GM23248 (cell line): ENCODE results near the gene PROK1.

Experiments
- EZH2 ChIP-seq: fragments of 200-600 bp; sonication (generic); IDR thresholded peaks from 2 replicates; pipeline ENCODE4 v1.6.1; 2018; ENCODE audit warnings: antibody characterized with exemption, mild to moderate bottlenecking; ENCODE audit not compliant: insufficient read depth, poor library complexity, severe bottlenecking
- EZH2phosphoT487 ChIP-seq: fragments of 200-600 bp; sonication (generic); IDR thresholded peaks from 2 replicates; pipeline ENCODE4 v1.6.1; 2018; ENCODE audit warnings: antibody characterized with exemption, moderate library complexity, mild to moderate bottlenecking, low read depth; ENCODE audit not compliant: insufficient read depth

DNA sequence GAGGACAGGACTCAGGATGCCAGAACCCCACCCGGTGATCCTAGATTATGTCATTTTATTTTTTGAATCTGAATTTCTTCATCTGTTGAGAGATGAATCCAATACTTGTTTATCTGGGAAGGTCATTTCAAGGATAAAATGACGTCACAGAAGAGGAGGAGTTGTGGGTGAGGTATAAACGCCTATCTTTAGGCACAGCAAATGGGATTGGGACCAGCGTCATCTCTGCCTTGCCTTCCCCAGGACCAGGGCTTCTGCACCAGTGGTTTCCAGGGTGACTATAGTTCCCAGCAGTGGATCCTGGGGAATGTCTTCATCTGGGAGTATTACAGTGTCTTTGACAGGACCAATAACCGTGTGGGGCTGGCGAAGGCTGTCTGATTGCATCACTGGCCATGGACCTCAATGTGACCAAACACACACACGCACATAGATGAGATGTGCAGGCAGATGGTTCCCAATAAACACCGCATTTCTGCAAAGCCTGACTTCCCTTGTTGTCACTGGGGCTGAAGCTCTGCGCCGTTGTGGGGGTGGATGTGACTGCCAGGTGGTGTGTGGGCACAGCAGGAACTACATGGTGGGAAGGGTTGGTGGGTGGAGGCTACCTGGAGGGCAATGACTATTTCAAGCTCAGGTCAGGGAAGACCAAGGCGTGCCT is 40.0 kb downstream of the PROK1 start:
- TF ChIP-seq EZH2, result no peak
- TF ChIP-seq EZH2phosphoT487, result no peak
